HG03045 (cell line): ENCODE measurements around the gene CNDP1.
"Not testable (repeated sequence)": the region's sequence is repeated elsewhere in the genome, so short reads cannot be mapped to it uniquely, and the experiment has no call there.

Experiments used
- ATAC-seq: cut with Tn5 transposase; IDR thresholded peaks from one replicate; pipeline ENCODE4 v1.9.1; 2021; ENCODE audit warnings: mild to moderate bottlenecking, moderate library complexity; ENCODE audit not compliant: unreplicated experiment

CNDP1 gene

DNA sequence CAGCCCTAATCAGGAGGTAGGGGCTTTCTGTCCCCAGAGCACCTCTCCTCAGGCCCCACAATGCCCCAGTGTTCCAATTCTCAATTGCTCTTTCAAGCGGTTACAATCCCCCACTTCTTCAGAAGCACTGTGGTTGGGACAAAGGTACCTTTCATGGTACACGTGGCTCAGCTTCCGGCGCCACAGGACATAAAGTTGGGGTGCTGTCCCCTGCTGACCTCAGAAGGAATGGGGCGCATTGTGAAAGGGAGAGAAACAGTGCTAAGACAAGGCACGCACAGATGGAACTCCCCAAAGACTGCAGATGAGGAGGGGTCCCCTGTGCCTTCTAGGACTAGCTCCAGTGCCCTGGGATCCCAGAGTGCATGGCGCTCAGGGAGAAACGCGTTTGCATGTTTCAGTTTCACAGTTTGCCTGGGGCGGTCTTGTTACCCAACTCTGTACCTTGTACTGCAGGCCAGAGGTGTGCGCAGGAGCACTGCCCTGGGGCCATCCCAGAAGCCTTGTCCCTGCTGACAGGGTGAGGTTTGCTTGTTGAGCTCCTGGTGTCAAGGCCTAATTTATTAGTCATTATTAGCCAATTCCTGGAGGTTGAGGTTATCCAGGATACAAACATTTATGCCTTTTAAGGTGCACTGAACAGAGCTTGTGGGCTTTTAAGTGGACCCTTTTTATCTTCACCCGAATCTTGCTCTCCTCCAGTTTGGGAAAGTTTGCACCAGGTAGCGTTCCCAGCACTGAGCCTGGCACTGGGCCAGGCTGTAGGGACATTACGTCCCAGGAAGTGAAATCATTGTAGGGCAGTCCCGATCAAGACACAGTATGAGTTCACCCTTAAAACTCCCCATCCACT is 7.6 kb downstream of the CNDP1 start:
- no peak for ATAC-seq

DNA sequence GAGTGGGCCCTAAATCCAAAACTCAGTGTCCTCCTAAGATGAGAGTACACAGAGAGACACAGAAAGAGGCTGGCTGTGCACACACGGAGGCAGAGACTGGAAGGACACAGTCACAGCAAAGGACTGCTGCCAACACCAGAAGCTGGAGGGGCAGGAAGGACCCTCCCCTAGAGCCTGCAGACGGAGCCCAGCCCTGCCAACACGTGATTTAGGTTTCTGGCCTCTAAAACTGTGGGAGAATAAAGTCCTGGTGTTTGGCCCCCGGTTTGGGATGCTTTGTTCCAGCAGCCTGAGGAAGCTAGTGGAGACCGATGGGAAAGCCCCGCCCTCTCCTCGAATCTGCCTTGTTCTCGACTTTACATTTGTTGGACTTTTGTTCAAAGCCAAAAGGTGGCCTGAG is 10.6 kb downstream of the CNDP1 start:
- ATAC-seq = no peak

DNA sequence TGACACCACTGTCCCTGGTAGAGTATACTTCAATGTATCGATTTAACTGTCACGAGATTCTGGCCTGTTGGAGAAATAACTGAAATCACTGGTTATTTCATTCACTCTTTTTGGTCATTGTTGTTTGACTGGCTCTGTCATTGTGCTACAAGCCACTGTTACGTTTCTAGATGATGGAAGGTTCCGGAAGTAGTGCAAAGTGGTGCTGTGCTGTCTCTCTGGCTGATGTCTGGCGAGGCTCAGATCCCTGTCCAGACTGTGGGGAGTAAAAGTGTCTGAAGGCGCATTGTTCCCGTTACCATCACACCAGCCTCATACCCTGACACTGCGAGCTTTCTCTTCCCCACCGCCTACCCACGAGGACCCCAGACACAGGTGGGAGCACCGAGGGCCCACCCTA is 11.7 kb downstream of the CNDP1 start:
- no peak for ATAC-seq

DNA sequence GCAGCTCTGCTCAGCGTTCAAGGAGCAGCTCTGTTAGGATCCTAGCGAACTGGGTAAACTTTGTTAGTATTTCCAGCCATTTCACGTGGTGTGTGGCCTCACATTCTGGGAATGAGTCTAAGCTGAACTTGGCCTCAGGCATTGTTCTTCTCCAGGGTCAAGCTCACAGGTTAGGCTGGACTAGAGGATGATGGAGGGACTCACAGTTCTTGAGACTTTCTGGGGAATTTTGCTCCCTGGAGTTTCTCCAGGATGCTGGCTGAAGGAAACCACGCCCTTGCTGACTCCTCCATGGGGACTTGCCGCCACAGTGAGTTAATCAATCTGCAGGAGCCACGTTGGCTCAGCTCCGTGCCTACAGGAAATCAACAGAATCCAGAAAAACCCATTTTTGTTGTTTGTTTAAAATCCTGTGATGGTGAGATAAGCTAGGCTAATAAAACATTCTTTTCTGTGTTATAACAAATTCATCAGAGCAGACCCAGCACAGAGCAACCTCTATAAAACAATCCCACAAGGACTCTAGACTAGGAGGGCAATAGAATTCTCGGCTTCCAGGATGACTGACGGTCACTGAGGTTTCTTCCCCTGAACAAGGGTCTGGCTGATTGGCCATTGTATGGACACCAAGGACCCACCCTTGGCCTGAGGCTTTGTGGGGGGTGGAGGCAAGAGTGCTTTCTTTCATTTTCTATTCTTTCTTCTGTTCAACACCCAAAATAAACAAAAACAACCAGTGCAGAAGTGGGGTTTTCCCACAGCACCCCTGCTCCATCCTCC is 12.6 kb downstream of the CNDP1 start:
- ATAC-seq = no peak

DNA sequence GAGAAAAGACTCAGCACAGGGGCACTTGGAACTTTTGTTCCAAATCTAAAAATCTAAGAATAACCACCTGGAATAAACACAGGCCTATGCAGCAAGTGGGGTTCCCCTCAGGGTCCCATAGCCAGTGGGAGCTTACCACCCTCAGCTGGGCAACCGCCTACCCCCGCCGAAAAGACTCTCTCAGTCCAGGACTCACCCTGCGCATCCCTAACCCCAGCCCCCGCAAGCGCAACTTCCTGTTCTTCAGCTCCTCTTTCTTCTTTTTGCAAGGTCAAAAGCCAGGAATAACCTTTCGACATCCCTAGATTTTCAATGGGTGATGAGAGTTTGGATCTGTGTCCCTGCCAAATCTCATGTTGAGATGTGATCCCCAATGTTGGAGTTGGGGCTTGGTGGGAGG is 13.6 kb downstream of the CNDP1 start:
- ATAC-seq = no peak

DNA sequence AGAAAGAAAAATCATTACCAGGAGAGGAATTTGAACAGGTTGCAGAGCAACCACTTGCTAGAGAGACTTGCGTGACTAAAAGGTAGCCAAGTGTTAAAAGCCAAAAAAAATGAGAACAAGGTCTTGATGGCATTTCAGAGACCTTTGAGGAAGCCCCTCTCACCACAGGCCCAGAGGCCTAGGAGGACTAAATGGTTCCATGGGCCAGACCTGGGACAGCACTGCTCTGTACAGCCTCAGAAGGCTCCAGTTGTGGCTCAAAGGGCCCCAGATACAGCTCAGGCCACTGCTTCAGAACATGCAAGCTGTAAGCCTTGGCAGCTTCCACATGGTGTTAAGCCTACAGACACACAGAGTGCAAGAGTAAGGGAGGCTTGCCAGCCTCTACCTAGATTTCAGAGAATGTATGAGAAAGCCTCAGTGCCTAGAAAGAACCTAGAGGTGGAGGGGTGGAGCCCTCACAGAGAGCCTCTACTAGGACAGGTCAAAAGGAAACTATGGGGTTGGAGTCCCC is 15.3 kb downstream of the CNDP1 start:
- ATAC-seq = no peak

DNA sequence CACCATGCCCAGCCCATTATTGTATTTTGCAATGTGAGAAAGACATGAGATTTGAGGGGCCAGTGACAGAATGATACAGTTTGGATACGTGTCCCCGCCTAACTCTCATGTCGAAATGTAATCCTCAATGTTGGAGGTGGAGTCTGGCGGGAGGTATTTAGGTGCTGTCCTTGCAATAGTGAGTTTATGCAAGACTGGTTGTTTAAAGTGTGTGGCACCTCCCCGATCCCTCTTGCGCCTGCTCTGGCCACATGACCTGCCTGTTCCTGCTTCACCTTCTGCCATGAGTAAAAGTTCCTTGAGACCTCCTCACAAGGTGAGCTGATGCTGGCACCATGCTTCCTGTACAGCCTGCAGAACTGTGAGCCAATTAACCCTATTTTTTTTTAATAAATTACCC is 16.6 kb downstream of the CNDP1 start:
- ATAC-seq = no peak

DNA sequence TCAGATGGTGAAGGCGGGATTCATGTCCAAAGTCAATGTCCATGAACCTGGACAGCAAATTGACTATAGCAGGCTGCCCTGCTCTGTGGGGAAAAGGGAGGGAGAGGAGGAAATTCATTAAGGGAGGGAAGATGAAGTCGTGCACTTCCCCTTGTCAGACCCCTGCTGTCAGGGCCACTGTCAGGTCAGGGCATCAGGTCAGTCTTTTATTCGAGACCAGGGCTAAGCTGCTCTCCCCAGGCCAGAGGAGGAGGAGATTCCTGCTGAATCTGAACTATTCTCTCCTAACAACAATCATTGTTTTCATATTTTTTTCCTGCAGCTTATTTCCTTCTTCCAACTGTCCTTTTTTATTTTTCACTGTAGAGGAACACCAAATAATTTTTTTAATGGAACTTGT is 17.2 kb downstream of the CNDP1 start:
- ATAC-seq = no peak

DNA sequence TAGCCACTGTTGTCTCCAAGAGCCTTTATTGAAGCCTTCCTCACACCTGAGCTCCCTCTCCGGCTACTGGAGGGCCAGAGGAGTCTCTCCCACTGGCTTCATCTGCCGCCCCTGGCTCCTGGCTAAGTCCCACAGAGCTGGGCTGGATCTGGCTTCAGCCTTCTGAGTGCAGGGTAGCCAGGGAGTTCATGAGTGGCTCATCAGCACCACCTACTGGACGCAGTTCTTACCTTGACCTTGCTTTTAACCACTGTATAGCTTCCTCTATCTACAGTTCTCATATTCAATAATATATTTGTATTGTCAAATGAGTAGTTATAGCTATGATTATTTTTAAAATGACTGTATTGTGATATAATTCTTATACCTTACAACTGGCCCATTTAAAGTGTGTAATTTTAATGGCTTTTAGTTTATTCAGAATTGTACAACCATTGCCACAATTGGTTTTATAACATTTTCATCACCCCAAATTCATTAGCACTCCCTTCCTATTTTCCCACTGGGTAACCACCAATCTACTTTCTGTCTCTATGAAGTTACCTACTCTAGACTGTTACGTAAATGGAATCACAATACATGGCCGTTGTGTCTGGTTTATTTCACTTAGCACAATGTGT is 17.7 kb downstream of the CNDP1 start:
- ATAC-seq = peak; percentile 95

DNA sequence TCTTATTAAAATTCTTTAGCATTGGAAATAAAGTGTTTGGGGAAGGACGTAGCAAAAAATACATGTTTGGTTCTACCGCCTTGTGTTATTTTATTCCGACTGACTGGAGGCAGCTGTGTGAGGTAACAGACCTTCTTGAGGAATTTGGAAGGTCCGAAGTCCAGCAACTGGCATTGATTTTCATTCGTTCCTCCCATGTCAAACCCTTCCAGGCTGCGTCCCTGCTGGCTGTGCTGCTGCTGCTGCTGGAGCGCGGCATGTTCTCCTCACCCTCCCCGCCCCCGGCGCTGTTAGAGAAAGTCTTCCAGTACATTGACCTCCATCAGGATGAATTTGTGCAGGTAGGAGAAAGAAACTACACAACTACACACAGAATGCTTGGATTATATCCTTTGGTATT is 21.8 kb downstream of the CNDP1 start:
- ATAC-seq = no peak

DNA sequence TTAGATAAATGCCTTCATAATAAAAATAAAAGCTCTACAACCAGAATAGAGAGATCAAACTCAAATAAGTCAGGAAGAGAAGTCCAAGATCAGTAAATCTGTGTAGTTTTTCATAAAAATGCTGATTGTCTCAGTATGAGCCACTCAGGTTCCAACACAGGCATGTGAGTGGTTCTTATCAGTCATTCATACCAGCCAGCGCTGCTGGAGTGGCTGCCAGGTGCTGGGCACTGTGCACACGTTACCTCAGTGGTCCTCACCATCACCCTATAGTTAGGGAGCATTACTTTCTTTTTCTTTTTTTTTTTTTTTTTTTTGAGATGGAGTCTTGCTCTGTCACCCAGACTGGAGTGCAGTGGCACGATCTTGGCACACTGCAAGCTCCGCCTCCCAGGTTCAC is 23.8 kb downstream of the CNDP1 start:
- ATAC-seq = no peak

DNA sequence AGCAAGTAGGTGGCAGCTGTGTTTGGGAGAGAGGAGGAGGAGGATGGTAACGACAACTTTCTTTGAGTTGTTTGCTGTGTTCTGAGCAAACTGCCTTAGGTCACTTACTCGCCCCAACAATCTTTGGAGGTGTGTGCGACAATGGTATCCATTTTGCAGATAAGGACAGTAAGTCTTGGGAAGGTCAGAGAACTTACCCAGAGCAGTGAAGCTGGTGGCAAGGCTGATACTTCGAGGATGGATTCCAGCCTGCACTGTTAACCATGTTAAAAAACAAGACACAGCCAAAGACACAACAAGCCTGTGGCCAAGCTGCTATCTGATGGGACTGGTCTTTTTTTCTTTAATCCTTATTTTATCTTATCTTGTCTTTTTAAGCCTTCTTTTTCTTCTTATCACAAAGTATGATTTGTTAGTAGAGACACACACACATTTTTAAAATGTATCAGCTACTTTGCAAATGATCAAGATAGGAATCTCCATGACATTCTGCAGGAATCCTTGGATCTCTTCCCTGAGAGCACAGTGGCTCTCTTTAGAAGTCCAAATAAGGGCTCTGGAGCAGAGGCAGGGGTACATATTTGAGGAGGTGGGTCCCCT is 27.9 kb downstream of the CNDP1 start:
- no peak for ATAC-seq

DNA sequence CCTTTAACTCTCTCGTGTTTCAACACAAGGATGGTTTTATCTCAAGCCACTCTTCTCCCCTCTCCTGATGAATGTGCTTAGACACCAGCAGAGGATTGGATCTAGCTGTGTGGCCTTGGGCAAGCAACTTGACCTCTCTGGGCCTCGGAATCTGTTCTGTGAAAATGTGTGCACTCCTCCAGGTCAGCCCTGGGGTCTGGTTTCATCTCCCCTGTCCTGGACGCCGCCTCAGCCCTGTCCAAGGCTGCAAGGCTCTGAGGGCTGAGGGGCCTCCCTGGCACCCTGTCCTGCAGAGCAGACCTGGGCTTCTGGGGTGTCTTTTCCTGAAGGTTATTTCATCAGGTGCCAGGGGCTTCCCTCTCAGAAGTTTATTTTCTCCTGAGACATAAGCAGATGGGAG is 28.5 kb downstream of the CNDP1 start:
- ATAC-seq = no peak

DNA sequence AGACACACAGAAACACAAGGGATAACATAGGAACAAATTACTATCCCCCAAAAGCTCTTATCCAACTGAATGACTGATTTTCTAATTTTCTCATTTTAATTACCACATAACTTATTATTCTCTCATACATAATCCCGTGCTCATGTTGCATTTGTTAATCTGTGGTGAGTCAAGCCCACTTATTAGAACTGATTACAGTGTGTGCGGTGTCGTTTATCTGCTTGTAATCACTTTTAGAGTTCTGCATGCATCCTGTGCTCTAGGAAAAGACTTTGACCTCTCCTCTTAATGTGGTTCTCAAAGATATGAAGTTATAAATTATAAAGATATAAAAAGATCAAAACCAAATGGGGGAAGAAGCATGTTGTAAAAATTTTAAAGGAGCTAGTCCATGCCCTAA is 29.7 kb downstream of the CNDP1 start:
- ATAC-seq = no peak

DNA sequence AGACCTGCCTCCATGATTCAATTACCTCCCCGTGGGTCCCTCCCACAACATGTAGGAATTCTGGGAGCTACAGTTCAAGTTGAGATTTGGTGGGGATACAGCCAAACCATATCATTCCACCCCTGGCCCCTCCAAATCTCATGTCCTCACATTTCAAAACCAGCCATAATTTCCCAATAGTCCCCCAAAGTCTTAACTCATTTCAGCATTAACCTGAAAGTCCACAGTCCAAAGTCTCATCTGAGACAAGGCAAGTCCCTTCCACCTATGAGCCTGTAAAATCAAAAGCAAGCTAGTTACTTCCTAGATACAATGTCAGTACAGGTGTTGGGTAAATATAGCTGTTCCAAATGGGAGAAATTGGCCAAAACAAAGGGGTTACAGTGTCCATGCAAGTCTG is 30.9 kb downstream of the CNDP1 start:
- not testable (repeated sequence) for ATAC-seq

DNA sequence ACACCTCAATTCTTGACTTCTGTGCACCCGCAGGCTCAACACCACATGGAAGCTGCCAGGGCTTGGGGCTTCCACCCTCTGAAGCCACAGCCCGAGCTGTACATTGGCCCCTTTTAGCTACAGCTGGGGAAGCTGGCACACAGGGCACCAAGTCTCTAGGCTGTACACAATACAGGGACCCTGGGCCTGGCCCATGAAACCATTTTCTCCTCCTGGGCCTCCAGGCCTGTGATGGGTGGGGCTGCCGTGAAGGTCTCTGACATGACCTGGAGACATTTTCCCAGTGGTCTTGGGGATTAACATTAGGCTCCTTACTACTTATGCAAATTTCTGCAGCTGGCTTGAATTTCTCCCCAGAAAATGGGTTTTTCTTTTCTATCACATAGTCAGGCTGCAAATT is 31.7 kb downstream of the CNDP1 start:
- not testable (repeated sequence) for ATAC-seq

DNA sequence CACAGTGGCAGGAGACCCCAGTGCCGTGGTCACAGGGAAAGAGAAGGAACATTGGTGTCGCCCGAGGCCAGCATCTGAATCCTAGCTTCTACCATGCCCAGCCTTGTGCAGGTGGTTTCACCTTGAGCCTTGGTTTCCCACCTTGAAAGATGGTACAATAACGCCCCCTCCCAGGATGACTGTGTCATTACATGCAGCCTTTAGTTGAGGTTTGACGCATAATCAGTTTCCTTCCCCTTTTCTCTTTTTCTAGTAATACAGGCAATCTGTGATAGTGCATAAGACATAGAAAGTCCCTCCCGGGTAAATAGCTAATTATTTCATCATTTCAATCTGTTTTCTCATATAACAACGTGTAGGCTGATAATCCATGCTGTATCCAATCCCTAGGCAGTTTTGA is 33.5 kb downstream of the CNDP1 start:
- no peak for ATAC-seq

DNA sequence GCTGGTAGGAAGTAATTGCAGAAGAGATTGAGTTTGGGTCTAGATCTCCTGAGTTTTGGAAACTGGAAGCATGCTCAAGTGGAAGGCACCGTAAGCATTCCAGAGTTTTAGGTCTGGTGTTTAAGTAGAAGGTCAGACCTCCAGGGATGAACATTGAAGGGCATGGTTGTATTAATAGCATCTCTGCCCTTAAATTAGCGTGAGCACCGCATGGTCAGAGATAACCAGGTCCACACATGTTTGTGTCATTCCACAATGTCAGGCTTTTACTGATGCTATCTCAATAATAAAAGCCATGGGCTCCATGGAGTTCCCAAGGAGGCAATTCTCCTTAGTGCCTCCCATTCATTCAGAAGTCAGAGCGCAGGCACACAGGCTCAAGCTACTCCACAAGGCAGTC is 35.1 kb downstream of the CNDP1 start:
- ATAC-seq = no peak

DNA sequence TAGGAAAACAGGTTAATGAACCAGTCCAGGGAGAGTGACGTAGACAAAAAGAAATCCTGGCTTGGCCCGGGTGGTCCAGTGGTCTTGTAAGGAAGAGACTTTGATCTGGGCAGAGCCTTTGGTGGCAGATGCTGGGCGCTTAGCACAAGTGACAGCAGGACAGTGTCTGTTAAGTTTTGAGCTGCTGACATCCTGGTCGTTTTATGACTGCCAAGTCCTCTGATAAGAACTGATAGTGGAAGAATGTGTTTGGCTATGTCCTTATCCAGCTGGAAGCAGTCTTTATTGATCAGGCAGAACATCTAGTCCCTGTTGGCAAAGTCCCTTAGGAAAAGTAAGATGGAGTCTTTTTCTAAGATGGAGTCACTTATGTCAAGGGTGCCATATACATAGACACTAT is 36.0 kb downstream of the CNDP1 start:
- no peak for ATAC-seq

DNA sequence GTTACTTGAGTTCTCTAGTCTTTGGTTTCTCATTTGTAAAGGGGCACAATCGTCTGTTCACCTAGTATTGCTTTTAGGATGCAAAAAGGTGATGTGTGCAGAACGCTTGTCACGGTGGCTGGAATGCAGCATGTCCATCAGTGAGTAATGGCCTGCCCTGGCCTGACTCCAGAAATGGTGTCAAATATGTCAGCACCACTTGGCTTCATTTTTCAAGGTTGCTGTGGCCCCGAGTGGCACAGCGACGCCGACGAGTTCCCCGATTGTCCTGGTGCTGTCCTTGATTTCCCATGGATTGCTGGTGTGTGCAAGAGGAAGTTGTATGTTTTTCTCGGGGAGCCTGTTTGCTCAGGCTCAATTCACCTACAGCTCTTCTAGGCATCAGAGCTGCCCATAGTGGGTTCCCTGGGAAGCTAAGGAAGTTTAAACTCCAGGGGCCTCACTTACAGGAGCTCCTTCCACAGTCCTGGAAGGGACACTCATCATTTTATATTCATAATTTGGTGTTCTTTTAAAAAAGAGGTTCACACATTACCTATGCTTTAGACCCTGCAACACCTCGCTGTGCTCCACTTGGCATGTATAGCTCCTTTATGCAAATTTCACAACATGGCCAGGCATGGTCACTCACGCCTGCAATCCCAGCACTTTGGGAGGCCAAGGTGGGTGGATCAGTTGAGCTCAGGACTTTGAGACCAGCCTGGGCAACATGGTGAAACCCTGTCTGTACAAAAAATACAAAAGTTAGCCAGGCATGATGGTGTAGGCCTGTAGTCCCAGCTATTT is 37.8 kb downstream of the CNDP1 start:
- no peak for ATAC-seq

DNA sequence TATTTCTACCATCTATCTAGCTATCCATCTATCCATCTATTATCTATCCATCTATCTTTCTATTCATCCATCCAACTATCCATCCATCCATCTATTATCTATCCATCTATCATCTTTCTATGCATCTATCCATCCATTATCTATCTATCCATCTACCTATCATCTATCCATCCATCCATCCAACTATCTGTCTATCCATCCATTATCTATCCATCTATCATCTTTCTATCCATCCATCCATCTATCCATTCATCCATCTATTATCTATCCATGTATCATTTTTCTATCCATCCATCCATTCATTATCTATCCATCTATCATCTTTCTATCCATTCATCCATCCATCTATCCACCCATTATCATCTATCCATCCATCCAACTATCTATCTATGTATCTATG is 38.8 kb downstream of the CNDP1 start:
- no peak for ATAC-seq
